GM23338 (cell line): ENCODE measurements around the gene GZF1.

Source experiments
- CREB1 ChIP-seq: fragments of 250-450 bp; sonication (Bioruptor Pico); IDR thresholded peaks from 2 replicates; pipeline ENCODE4 v1.5.0; 2020; ENCODE audit warnings: low read depth, mild to moderate bottlenecking, moderate library complexity
- EZH2 ChIP-seq: fragments of 200-600 bp; sonication (generic); IDR thresholded peaks from one replicate; pipeline ENCODE4 v1.8.0; 2017; ENCODE audit warnings: antibody characterized with exemption, mild to moderate bottlenecking, low read depth; ENCODE audit not compliant: unreplicated experiment
- EZH2phosphoT487 ChIP-seq: fragments of 200-600 bp; sonication (generic); IDR thresholded peaks from one replicate; pipeline ENCODE4 v1.8.1; 2018; ENCODE audit warnings: antibody characterized with exemption; ENCODE audit not compliant: unreplicated experiment
- POLR2AphosphoS5 ChIP-seq: IDR thresholded peaks from 2 replicates; pipeline ENCODE4 v1.6.1; 2016; ENCODE audit warnings: antibody characterized with exemption, low read depth
- STAT1 ChIP-seq: IDR thresholded peaks from one replicate; pipeline ENCODE4 v1.6.1; 2016; ENCODE audit warnings: antibody characterized with exemption; ENCODE audit not compliant: unreplicated experiment
- ZNF331 ChIP-seq: fragments of 250-450 bp; sonication (Bioruptor Pico); IDR thresholded peaks from 2 replicates; pipeline ENCODE4 v1.5.0; 2020; ENCODE audit warnings: low read depth, mild to moderate bottlenecking, moderate library complexity
- TF ChIP-seq, protein P1 (sequence below), 2 experiments: fragments of 200-600 bp in 1 of 2; sonication (generic) in 1 of 2; conservative IDR thresholded peaks; 2 replicates each; pipeline versions ENCODE4 v1.5.1 to v1.6.1; 2016 to 2017; ENCODE audit warnings: antibody characterized with exemption in 2 of 2, low read depth in 2 of 2, mild to moderate bottlenecking in 2 of 2, moderate library complexity in 1 of 2
- TF ChIP-seq, protein P2 (sequence below): IDR thresholded peaks from one replicate; pipeline ENCODE4 v1.6.1; 2018; ENCODE audit warnings: antibody characterized with exemption; ENCODE audit not compliant: unreplicated experiment
- TF ChIP-seq, protein P3 (sequence below): IDR thresholded peaks from 2 replicates; pipeline ENCODE4 v1.6.1; 2016; ENCODE audit warnings: antibody characterized with exemption

DNA sequence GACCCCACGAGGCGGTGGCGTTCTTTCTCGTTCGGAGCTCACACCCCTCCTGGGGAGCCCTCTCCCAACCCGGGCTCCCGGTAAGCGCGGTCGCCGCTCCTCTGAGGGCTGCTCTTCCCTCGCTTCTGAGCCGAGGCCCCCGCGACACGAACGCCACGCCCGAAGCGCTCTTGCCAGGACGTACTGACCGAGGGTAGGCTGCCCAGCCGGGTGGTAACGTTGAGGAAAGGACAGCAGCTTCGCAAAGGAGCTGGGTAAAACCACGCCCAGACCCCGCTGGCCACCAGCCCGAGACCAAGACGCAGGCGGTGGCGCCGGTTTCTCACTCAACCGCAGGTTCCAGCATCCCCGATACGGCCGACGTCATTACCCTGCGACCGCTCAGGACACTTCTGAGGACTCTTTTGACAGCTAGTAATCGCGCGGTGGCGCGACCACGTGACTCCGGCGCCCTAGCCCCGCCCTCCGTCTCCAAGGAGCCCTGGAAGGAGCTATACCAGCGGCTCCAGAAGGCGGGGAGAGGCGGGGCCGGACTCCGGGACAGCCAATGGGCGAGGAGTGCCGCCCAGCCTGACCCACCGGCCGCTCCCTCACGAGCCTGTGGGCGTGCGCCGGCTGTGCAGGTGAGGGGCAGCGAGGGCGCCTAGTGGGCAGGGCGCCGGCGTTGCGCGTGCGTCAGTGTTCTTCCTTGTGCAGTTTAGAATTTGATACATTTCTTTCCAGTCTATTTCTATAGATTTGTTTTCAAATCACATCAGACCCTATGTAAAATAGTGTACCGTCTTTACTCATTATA, 4.0 kb upstream of the GZF1 start:
- TF ChIP-seq, protein P1, sequence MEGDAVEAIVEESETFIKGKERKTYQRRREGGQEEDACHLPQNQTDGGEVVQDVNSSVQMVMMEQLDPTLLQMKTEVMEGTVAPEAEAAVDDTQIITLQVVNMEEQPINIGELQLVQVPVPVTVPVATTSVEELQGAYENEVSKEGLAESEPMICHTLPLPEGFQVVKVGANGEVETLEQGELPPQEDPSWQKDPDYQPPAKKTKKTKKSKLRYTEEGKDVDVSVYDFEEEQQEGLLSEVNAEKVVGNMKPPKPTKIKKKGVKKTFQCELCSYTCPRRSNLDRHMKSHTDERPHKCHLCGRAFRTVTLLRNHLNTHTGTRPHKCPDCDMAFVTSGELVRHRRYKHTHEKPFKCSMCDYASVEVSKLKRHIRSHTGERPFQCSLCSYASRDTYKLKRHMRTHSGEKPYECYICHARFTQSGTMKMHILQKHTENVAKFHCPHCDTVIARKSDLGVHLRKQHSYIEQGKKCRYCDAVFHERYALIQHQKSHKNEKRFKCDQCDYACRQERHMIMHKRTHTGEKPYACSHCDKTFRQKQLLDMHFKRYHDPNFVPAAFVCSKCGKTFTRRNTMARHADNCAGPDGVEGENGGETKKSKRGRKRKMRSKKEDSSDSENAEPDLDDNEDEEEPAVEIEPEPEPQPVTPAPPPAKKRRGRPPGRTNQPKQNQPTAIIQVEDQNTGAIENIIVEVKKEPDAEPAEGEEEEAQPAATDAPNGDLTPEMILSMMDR (conservative IDR thresholded peaks at IDR 0.05; ENCODE audit: low read depth in 2 of 2), result no peak; a peak in 1 of 4 replicates
- TF ChIP-seq EZH2, result no peak
- TF ChIP-seq CREB1, result peak; percentile 97
- TF ChIP-seq, protein P2, sequence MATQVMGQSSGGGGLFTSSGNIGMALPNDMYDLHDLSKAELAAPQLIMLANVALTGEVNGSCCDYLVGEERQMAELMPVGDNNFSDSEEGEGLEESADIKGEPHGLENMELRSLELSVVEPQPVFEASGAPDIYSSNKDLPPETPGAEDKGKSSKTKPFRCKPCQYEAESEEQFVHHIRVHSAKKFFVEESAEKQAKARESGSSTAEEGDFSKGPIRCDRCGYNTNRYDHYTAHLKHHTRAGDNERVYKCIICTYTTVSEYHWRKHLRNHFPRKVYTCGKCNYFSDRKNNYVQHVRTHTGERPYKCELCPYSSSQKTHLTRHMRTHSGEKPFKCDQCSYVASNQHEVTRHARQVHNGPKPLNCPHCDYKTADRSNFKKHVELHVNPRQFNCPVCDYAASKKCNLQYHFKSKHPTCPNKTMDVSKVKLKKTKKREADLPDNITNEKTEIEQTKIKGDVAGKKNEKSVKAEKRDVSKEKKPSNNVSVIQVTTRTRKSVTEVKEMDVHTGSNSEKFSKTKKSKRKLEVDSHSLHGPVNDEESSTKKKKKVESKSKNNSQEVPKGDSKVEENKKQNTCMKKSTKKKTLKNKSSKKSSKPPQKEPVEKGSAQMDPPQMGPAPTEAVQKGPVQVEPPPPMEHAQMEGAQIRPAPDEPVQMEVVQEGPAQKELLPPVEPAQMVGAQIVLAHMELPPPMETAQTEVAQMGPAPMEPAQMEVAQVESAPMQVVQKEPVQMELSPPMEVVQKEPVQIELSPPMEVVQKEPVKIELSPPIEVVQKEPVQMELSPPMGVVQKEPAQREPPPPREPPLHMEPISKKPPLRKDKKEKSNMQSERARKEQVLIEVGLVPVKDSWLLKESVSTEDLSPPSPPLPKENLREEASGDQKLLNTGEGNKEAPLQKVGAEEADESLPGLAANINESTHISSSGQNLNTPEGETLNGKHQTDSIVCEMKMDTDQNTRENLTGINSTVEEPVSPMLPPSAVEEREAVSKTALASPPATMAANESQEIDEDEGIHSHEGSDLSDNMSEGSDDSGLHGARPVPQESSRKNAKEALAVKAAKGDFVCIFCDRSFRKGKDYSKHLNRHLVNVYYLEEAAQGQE, result no peak
- TF ChIP-seq, protein P3, sequence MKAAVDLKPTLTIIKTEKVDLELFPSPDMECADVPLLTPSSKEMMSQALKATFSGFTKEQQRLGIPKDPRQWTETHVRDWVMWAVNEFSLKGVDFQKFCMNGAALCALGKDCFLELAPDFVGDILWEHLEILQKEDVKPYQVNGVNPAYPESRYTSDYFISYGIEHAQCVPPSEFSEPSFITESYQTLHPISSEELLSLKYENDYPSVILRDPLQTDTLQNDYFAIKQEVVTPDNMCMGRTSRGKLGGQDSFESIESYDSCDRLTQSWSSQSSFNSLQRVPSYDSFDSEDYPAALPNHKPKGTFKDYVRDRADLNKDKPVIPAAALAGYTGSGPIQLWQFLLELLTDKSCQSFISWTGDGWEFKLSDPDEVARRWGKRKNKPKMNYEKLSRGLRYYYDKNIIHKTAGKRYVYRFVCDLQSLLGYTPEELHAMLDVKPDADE, result no peak
- TF ChIP-seq EZH2phosphoT487, result no peak
- no peak for TF ChIP-seq ZNF331 (CRISPR knock-in tag)
- no peak for TF ChIP-seq STAT1
- TF ChIP-seq POLR2AphosphoS5, result peak; percentile 69
